EL (cell line): Measurements from ENCODE around the gene MED7.

Source experiments
- DNase-seq: peaks from one replicate; pipeline ENCODE4 v3.0.0-alpha.2; 2016

Gene MED7

GRCh38 chr5:157100140-157100679, 42.5 kb downstream of the MED7 start:
- DNase-seq, result peak; percentile 21

- DNase-seq, result no peak
Measured at GRCh38 chr5:157088342-157088990, 54.2 kb downstream of the MED7 start.
